CD4-positive, alpha-beta T cell treated with Interferon alpha-2 for 1 hour (primary cell): Measurements from ENCODE around the gene CCER1.

Experiments used
- DNase-seq, 2 donors: peaks; one replicate each; pipeline ENCODE4 v3.0.0-alpha.2; 2020 to 2022

Gene CCER1

DNA sequence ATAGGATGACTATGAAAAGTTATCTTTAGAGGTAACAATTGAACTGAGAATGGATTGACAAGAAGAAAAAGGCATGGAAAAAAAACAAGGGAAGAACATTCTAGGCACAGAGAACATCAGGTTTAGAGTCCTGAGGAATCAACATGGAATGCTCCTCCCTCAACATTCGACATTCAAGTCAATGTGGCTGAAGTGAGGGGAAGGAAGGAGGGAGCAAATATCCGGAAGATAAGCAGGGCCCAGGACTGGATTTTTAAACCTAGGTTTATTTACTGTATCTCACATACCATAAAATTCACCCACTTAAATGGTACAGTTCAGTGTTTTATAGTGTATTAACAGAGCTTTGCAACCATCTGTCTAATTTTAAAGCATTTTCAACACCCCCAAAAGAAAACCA lies 9.6 kb upstream of the CCER1 start:
- no peak for DNase-seq

DNA sequence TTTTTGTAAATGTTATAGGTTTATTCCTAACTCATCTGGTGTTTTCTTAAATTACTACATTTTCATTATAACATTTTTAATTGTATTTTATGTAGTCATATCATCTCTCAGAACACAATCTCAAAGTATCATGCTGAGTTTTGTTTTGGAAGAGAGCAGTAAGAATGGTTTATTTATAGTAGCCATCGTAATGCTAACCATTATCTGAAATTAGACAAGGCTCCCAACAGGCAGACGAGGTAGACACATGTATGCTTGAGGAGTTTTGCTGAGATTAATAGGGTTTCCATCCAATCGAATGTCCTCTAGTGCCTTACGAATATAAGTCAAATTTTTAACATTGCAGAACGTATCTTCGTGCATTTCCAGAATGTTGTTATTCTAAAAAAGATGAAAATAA lies 9.0 kb upstream of the CCER1 start:
- DNase-seq, result no peak

DNA sequence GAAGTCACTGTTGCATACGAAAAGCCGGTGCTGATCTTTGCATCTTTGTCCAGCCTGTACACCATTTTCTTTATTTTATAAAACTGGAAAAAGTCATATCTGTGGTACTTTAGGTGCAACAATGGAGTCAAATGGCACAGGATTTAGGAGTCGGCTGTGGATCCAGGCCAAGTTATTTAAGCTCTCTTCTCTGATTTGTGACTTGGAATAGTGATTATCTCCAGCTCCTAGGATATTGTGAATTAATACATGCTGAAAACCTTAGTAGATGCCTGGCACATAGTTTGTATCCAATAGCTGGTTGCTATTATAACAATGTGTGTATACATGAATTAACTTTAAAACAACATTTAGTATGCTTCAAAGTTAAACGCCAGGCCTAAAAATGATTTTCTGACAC lies 6.2 kb upstream of the CCER1 start:
- no peak for DNase-seq

DNA sequence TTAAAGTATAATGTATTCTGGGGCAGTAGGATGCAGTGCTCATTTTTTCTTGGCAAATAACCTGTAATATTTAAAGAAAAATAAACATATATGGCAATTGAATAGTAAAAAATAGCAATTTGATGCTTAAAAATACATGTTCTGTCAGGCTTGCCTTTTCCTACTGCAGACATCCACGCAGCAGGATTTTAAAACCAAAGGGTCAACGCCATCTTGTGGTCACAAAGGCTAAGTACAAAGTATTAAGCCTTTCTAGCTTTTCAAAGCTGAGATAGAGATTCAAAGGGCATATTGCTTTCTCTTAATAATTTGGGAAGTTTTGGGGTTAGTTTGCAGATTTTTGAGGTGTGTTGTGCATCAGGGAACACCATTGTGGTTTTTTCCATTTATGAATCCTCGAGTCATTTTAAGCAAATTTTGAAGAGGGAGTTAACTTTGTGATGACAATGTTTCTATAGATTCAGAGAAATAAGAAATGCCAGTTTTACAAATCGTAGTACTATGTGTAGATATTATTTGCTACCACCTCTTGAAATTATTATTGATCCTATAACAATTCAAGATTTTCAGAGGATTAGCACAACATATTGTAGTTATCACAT lies 4.7 kb upstream of the CCER1 start:
- DNase-seq, result peak in 1 of 2 donors; percentile 40

DNA sequence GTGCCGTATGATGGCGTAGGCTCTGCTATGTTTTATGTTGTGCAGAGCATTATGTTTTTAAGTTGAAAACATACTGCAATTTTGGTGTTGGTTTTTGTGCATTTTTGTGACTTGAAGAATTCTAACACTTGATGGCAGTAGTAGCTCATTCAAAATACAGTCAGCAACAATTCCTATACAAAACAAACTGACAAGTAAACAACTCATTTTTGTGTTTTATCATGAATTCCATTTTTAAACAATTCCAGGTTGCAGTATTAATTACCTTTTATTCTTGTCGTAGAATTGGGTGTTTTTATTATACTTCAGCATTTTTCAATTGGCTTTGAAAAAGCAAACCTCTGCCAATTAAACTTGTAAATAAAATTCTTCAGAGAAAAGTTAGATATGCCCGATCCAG lies 4.1 kb upstream of the CCER1 start:
- no peak for DNase-seq

DNA sequence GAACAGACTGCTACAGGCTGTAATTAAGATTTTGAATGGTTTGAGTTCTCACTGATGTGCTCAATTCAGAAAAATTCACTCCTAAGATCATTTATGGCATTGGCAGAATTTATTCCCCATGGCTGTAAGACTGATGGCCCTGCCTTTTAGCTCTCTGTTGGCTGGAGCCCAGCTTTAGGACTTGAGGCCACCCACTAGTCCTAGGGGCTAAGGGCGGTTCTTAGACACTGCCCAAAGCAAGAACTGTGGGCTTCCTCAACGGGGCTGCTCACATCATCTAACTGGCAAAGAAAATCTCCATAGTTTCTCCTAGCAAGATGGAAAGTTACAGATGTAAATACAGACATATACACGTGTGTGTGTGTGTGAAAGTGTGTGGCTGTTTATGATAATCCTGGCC lies 3.4 kb upstream of the CCER1 start:
- DNase-seq, result no peak

DNA sequence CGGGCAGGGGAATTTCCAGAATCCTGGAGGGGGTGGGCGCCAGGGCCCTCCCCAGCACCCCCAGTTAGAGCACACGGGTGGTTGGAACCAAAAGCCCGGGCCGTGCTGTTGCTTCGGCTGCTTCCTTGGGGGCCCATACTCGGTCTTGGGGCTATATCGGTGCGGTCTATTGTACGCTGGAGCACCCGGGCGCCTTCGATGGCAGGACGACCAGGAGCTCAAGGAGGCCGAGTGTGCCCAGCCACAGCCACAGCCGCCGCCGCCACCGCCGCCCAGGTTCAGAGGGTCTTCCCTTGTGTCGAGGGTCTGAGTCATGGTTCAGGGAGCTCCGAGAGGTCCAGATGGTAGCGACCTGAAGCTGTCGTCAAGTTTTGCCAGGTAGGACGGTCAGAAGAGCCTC lies 548 bp downstream of the CCER1 start:
- DNase-seq, result no peak

DNA sequence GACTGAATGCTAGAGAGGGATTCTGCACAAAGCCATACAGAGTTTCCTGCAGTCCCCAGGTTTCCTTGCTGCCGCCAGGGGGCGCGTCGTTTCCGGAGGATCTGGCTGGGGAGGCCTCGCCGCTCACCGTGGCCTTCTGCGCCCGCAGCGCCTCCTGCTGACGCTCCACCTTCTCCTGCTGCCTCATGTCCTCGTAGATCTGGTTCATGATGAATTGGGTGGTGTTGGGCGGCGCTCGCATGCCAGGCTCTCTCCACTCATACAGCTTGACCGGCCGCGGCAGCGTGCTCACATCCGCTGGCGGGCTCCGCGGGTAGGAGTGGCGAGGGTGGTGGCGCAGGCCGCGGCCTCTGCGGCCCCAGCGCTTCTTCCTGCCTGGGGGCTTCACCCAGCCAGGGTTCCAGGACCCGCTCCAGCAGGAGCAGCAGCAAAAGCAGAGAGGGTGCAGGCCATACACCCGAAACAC lies 987 bp downstream of the CCER1 start:
- peak in 1 of 2 donors; percentile 23 for DNase-seq

DNA sequence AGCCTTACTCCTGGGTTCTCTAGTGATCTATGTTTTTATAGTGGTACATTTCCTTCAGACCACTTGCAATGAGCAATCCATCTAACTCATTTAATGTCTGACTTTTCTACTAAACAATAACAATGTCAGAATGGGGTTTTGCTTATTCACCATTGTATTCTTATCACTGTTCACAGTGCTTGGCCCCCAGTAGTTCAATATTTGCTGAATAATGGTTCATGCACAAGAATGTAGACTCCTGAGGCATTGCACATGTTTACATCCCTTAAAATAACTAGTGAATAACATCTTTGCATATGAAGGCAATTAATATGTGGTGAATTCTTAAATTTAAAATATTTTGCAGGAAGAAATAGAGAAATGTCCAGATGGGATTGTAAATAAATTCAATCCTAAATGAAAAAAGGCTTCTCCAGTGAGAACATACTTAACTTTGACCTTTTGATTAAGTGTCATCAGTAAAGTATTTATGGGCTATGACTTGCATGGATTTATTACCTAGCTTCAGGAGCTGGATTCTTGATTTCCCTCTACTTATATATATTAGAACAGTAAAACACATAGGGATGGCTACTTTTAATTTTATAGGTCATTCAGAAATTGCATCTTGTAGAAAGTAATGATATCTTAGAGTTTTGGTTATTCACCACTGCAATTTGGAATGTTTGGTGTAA lies 3.4 kb downstream of the CCER1 start:
- no peak for DNase-seq

DNA sequence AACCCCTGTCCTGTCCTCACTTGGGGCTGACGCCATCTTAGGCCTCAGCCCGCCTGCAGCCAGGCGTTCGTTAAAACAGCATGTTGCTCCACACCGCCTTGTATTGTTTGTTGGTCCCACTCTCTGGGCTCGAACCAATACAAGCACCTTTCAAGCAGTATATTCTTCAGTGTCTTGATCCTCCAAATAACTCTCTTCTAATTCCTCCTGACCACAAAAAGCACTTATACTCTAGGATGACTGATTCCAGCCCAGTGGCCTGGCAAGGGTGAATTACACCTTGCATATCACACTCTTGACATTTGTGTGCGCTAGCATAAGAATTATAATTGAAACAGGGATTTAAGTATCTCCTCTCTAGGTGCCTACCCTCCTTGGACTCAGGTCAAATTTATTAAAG lies 7.1 kb downstream of the CCER1 start:
- DNase-seq, result no peak

DNA sequence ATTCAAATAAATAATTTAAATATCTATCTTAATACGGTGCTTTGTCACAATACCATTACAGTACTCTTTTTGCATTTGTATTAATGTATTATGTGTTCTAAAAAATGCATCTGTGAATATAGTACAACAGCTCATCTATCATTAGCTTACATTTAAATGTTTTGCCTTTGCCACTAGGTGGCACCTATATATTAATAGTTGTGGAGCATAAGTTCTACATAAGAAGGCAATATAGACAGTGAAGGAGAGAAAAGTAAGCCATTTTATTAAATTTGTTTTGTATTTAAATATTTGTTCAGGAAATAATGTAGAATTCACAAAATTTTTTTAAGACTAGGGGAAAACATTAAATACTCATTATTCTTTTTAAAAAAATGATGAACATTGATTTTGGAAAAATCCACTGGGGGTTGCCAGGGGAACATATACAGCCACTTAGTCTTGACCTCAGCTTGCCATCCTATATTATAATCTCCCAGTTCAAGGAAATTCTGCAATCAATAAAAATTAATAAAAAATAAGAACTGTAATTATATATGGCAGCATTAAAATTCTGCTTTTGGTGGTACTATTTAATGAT lies 9.8 kb downstream of the CCER1 start:
- peak in 1 of 2 donors; percentile 26 for DNase-seq

DNA sequence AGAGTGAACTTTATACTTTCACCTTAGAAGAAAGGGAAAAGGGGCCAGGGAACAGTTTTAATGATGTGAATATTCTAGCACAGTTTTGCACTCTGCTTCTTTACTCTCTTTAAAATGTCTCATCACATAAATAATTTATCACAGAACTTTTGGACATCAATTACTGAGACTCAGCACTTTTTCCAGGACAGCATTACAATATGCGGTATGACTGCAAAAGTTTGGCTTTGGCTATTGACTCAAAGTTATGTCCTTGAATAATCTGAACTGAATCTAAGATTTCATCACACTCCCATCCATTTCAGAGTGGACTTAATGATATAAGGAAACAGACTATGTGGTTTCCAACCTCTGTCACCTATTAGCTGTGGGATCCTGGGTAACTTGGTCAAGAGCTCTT lies 11.7 kb downstream of the CCER1 start:
- DNase-seq, result no peak

DNA sequence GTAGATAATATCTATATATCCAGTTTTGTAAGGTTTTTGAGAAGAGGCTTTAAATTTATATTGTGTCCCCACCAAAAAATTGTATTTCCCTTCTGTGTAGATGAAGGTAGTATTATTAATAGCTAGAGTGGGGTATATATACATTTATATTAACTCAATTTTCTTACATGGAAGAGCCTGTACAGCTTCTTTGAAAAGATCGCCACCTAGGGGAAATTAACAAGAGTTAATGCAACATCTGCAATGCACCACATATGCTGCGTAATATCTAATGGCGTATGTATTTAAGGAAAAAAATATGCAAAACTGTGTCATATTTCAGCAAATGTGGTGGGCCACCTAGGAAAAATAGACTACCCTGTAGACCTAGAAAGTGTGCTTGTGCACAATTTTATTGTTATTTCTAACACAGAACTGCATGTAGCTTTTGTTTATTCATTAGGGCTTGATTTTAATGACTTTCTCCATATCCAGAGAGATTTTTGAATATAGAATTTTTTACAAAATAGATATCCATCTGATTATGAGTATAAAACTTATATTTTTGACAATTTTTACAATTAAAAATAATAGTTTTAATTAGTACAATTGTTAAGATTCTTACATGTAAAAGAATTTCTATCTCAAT lies 14.0 kb downstream of the CCER1 start:
- peak in 1 of 2 donors; percentile 12 for DNase-seq

DNA sequence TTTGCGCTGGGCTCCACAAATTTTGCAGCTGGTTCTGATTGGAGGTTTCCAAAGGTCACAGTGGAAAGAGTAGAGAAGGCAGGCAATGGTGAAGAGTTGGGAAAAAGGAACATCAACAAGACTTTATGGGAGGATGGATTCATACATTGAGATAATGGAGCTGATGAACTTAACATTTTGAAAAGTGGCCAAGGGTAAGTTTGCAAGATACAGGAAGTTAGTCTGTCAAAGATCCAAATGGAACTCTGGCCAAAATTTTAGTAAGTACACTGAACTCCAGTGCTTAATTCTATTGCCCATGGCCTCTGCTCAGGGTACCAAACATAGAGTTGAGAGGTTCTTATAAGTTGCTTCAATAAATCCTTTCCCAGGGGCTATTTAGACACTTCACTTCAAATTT lies 15.6 kb downstream of the CCER1 start:
- no peak for DNase-seq

DNA sequence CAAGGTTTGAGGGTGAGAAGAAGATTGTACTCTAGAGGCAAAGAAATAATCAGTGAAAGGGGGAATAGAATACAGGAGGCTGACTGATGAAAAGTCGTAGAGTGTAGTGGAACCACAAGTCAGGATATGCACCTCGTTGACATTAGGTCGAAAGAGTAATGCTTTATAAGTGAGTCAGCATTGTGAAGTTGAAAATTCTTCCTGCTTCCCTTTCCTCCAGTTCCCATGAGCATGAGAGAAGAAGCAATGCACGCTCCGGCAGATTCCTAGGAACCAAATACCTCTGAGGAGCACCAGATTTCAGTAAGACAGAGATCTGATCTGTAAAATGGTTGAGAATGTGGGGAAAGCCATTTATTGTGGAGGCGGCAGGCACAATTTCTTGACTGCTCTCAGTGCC lies 16.5 kb downstream of the CCER1 start:
- DNase-seq, result no peak

DNA sequence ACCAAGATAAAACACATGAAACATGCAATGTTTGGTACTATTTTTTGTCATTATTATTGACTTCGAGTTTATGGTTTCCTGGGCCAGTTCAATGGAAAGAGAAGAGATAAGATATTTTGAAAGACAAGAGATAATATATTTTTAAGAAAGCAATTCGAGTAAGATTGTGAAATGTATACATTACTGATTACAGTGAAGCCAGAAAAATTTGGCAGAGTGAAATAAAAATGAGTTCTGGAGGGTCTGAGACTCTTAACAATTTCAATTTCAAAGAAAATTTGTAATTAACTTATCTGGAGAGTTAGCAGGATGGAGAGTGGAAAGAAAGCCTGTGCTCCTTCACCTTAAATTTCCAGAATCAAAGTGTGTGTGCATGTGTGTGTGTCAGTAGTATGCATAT lies 17.3 kb downstream of the CCER1 start:
- no peak for DNase-seq

DNA sequence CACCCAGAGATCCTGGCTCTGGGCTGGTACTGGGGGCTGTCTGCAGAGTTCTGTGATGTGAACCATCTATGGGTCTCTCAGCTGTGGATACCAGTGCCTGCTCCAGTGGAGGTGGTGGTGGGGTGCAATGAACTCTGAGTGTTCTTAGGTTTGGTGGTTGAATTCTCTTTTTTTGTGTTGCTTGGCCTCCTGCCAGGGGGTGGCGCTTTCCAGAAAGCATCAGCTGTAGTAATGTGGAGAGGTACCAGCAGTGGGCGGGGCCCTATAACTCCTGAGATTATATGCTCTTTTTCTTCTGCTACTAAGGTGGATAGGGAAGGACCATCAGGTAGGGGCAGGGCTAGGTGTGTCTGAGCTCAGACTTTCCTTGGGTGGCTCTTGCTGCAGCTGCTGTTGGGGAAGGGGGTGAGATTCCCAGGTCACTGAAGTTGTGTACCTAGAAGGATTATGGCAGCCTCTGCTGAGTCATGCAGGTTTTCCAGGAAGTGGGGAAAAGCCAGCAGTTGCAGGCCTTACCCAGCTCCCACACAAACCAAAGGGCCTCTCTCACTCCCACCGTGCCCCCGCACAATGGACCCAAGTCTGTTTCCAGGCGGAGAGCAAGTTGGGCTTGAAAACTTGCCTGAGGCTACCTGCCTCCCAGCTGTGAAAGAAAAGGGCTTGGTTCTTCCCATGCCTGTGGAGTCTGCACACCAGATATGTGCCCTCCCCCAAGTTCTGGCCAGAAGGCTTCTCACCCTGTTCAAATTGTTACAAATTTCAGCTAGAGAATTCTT lies 18.6 kb downstream of the CCER1 start:
- no peak for DNase-seq

DNA sequence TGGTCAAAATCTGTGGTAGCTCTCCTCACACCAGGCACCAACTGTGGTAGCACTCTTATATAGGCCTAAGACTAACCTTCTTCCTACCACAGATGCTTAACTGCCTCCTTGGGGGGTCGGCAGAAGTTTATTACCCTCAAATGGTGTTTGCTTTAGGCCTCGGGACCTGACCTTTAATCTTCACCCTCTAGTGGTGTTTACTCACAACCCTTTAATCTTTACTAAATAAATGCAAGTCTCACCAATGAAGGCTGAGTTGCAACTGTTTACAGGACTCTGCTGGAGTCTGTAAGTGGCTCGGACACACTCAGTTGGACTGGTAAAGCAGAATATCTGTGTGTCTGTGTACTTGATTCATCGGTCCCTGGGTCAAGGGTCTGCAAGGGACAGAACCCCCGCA lies 29.4 kb downstream of the CCER1 start:
- DNase-seq, result no peak

DNA sequence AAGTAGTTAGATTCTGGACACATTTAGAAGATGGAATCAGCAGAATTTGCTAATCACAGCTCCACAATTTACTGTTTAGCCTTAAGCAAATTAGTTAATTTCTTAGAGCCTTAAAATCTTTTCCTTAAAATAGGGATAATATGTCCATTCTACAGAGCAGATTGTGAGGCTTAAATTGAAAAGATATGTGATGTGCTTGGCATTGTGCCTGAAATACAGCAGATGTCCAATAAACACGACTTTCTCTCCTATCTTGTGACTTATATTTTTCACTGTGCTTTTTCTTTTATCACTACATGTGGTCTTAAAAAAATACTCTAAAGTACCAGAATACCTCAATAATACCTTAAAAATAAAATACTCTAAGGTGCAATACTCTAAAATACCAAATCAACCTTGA lies 30.6 kb downstream of the CCER1 start:
- no peak for DNase-seq

DNA sequence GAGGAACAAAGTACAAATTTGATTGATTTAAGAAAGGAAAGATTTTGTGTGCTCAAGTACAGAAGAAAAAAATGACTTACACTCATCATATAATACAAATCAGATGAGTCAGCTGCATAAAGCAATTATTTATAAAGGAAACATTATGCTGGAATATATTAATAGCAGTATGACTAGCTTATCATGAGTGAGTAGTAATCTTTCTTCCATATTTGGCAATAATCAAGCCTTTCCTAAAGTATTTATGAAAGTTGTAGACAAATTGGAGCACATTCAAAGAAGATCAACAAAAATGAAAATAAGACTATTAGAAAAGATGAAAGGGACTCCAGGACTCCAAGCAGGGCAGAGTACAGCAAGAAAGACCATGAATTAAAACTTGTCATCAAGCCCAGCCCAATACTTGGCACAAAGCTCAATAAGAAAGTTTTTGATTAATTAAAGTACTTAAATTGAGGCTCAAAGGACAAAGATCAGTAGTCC lies 32.8 kb downstream of the CCER1 start:
- DNase-seq, result no peak

DNA sequence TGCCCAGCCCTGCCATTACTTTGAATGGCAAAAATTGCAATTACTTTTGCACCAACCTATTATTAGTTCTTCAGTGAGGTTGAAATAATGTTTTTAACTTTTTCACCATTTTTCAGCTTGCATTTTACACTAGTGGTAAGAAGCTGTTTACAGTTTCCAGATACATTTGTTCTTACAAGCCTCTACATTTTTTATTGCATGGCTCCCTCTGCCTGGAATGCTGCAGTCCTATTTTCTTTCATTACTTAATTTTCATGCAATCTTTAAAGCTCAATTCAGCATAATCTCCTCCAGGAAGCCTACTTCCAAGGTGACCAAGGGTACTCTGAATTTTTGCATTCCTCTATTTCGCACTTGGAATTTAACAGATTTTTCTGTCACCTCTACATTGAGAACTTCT lies 33.4 kb downstream of the CCER1 start:
- DNase-seq, result no peak

DNA sequence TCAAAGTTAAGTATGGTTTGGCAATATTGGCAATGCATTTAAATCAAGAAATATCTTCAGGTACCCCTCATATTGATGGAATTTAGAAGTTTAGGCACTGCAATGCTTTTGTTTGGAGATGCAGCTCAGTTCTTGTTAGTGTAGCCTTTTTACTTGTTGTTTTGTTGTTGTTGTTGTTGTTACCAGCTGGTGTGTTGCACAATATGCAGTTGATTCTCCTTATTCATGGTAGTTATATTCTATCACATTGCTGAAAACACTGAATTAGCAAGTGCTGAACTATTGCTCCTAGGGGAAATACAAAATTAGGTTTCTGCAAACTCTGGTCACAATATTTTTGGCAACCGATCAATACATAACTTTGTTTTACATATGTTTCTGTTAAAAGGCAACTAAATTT lies 34.8 kb downstream of the CCER1 start:
- no peak for DNase-seq

DNA sequence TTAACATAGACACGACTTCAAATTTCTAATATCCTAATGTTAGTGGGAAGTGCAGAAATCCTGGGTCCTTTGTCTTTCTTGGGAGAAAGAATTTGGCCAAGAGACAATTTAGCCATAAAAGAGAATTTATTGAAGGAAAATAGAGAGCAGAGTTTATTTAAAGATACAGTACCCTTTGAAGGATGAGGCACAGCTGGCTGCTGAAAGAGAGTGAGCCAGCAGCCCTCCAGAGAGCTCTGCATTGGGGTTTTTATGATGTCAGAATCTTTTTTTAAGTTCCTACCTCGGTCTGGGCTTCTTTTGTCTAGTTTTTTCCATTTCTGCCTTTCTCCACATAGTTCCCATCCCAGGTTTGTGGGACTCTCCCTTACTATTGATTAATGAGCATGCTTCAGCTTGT lies 37.5 kb downstream of the CCER1 start:
- DNase-seq, result no peak
